ENCODE measurements around the gene CPNE5. TPM values are rescaled to one million over a fixed set of nuclear protein-coding genes. Genes with fewer than 3 reads are reported as not detected.
A peak's percentile ranks its signal among the peaks of the same experiment; 100 is the strongest.

The CPNE5 gene
- total RNA-seq, 4 donors from 2014 or later = 3.0 to 8.3 (median 3.3) TPM; not detected in 1

GRCh38 chr6:36745836-36746235 is 93.4 kb downstream of the CPNE5 start:
- intact Hi-C loops (cut with DNase I; ENCODE audit: low total_unique reads) = no loop called here
- Histone ChIP-seq H3K36me3 (no peaks in the 10 kb centered on the region), H3K4me1 (peaks cover 17 to 38% (median 24%) of the 10 kb centered on the region in 4 donors), H3K9me3 (no peaks in the 10 kb centered on the region), H3K27me3 (no peaks in the 10 kb centered on the region), H3K4me3 (no peak overlapping the region), H3K27ac (no peak overlapping the region)
- WGBS, 2 donors (ENCODE audit: low coverage in 1 of 2) = 95% methylated on average over 8 of the region's 8 CpGs; no CpG with 5 or more reads in 1 of the 2 donors
- no peak for DNase-seq
- in situ Hi-C loops (cut with MboI; ENCODE audit: low pct_ligation_motif_present in 1 of 4, low pct_unique_long_range_greater_than_20kb in 1 of 4, low sequenced_read_pairs in 3 of 4) = no loop called here
- no peak for TF ChIP-seq CTCF (IDR thresholded peaks at IDR 0.05)
- TF ChIP-seq POLR2AphosphoS5 (IDR thresholded peaks at IDR 0.05) = no peak
- TF ChIP-seq EP300 (IDR thresholded peaks at IDR 0.05; ENCODE audit: low read depth) = no peak
- no peak for TF ChIP-seq POLR2A (IDR thresholded peaks at IDR 0.05)

- Histone ChIP-seq H3K27me3 (no peaks in the 10 kb centered on the region), H3K4me1 (peaks cover 17 to 37% (median 24%) of the 10 kb centered on the region in 4 donors), H3K36me3 (no peaks in the 10 kb centered on the region), H3K27ac (no peak overlapping the region), H3K9me3 (no peaks in the 10 kb centered on the region), H3K4me3 (no peak overlapping the region)
- TF ChIP-seq POLR2AphosphoS5 (IDR thresholded peaks at IDR 0.05) = no peak
- no peak for TF ChIP-seq CTCF (IDR thresholded peaks at IDR 0.05)
- no peak for TF ChIP-seq POLR2A (IDR thresholded peaks at IDR 0.05)
- TF ChIP-seq EP300 (IDR thresholded peaks at IDR 0.05; ENCODE audit: low read depth) = no peak
- intact Hi-C loops (cut with DNase I; ENCODE audit: low total_unique reads) (no loop called here), in situ Hi-C loops (cut with MboI; ENCODE audit: low pct_ligation_motif_present in 1 of 4, low pct_unique_long_range_greater_than_20kb in 1 of 4, low sequenced_read_pairs in 3 of 4) (no loop called here)
- 91% methylated on average over 12 of the region's 12 CpGs; no CpG with 5 or more reads in 1 of the 2 donors for whole genome bisulfite sequencing, 2 donors (ENCODE audit: low coverage in 1 of 2)
- no peak for DNase-seq
Observed at GRCh38 chr6:36745283-36745682, 94.0 kb downstream of the CPNE5 start.

- H3K36me3 ChIP-seq = no peaks in the 10 kb centered on the region
- no peak for TF ChIP-seq POLR2AphosphoS5 (IDR thresholded peaks at IDR 0.05)
- no peak for TF ChIP-seq POLR2A (IDR thresholded peaks at IDR 0.05)
- peak in 1 of 5 experiments; percentile 26 for TF ChIP-seq CTCF (IDR thresholded peaks at IDR 0.05)
- DNase-seq = no peak
- no peaks in the 10 kb centered on the region for H3K9me3 ChIP-seq
- H3K27me3 ChIP-seq = no peaks in the 10 kb centered on the region
- WGBS, 2 donors (ENCODE audit: low coverage in 1 of 2) = 0 to 46% methylated on average over 1 to 2 of the region's 2 CpGs
- H3K4me3 ChIP-seq = no peak overlapping the region
- H3K27ac ChIP-seq = peak overlapping the region; percentile 77 to 90 (median 82)
- H3K4me1 ChIP-seq = peaks cover 17 to 37% (median 24%) of the 10 kb centered on the region in 4 donors
- in situ Hi-C loops (cut with MboI; ENCODE audit: low pct_ligation_motif_present in 1 of 4, low pct_unique_long_range_greater_than_20kb in 1 of 4, low sequenced_read_pairs in 3 of 4) = no loop called here
- intact Hi-C loops (cut with DNase I; ENCODE audit: low total_unique reads) = no loop called here
Observed at GRCh38 chr6:36744304-36744673, 95.0 kb downstream of the CPNE5 start.

GRCh38 chr6:36743538-36744303 is 95.5 kb downstream of the CPNE5 start:
- H3K9me3 ChIP-seq = no peaks in the 10 kb centered on the region
- peak overlapping the region in 1 of 4 donors; percentile 30 for H3K4me3 ChIP-seq
- in situ Hi-C loops (cut with MboI; ENCODE audit: low pct_ligation_motif_present in 1 of 4, low pct_unique_long_range_greater_than_20kb in 1 of 4, low sequenced_read_pairs in 3 of 4) = no loop called here
- no peaks in the 10 kb centered on the region for H3K36me3 ChIP-seq
- 16 to 57% methylated on average over 5 to 24 of the region's 24 CpGs for WGBS, 2 donors (ENCODE audit: low coverage in 1 of 2)
- H3K27me3 ChIP-seq = no peaks in the 10 kb centered on the region
- TF ChIP-seq EP300 (IDR thresholded peaks at IDR 0.05; ENCODE audit: low read depth) (peak; percentile 69), POLR2AphosphoS5 (IDR thresholded peaks at IDR 0.05) (peak in 2 of 3 donors; percentile 60 to 73), POLR2A (IDR thresholded peaks at IDR 0.05) (peak; percentile 58), CTCF (IDR thresholded peaks at IDR 0.05) (no peak)
- H3K4me1 ChIP-seq = peaks cover 17 to 37% (median 24%) of the 10 kb centered on the region in 4 donors
- intact Hi-C loops (cut with DNase I; ENCODE audit: low total_unique reads) = no loop called here
- H3K27ac ChIP-seq = peak overlapping the region; percentile 77 to 90 (median 82)
- DNase-seq = peak; percentile 87

Data from transverse colon (tissue), 4 donors.